Nephron (organoid): ENCODE data around the gene FAM204A.

Source experiments
- H3K27ac Mint-ChIP-seq, 3 experiments: 2 replicates each; pipeline ENCODE4 v1.8.0; 2020; ENCODE audit warnings: mixed read lengths in 3 of 3, mild to moderate bottlenecking in 2 of 3, moderate library complexity in 1 of 3
- H3K27me3 Mint-ChIP-seq: 2 replicates; pipeline ENCODE4 v1.8.0; 2021; ENCODE audit warnings: low read depth, mild to moderate bottlenecking, moderate library complexity, mixed read lengths
- H3K36me3 Mint-ChIP-seq: 2 replicates; pipeline ENCODE4 v1.8.0; 2020; ENCODE audit warnings: low read depth, mixed read lengths
- H3K4me1 Mint-ChIP-seq: 2 replicates; pipeline ENCODE4 v1.8.0; 2020; ENCODE audit warnings: mixed read lengths
- H3K4me3 Mint-ChIP-seq, 3 experiments: 2 replicates each; pipeline ENCODE4 v1.8.0; 2020; ENCODE audit warnings: mild to moderate bottlenecking in 3 of 3, mixed read lengths in 3 of 3, moderate library complexity in 2 of 3
- H3K9me3 Mint-ChIP-seq: 2 replicates; pipeline ENCODE4 v1.8.0; 2020; ENCODE audit warnings: mixed read lengths
- CTCF ChIP-seq, 3 experiments: fragments of 200-600 bp; sonication (generic); IDR thresholded peaks; one replicate each; pipeline ENCODE4 v1.5.0; 2021; ENCODE audit warnings: antibody characterized with exemption in 3 of 3; ENCODE audit not compliant: unreplicated experiment in 3 of 3

The FAM204A gene

GRCh38 chr10:118311505-118311904 lies 30.6 kb downstream of the FAM204A start:
- Mint-ChIP-seq H3K36me3 (peaks cover 47% of the 10 kb centered on the region), H3K4me1 (peaks cover 32% of the 10 kb centered on the region), H3K9me3 (no peaks in the 10 kb centered on the region), H3K4me3 (no peak overlapping the region), H3K27me3 (no peaks in the 10 kb centered on the region), H3K27ac (peak overlapping the region in 1 of 3 experiments; percentile 17)
- TF ChIP-seq CTCF (IDR thresholded peaks at IDR 0.05; ENCODE audit: unreplicated experiment in 3 of 3), result no peak

GRCh38 chr10:118310822-118311221 lies 31.3 kb downstream of the FAM204A start:
- TF ChIP-seq CTCF (IDR thresholded peaks at IDR 0.05; ENCODE audit: unreplicated experiment in 3 of 3), result no peak
- Mint-ChIP-seq H3K27me3 (no peaks in the 10 kb centered on the region), H3K27ac (no peak overlapping the region), H3K9me3 (no peaks in the 10 kb centered on the region), H3K4me3 (no peak overlapping the region), H3K36me3 (peaks cover 52% of the 10 kb centered on the region), H3K4me1 (peaks cover 36% of the 10 kb centered on the region)

GRCh38 chr10:118309911-118310310 lies 32.2 kb downstream of the FAM204A start:
- no peaks in the 10 kb centered on the region for H3K9me3 Mint-ChIP-seq
- H3K4me3 Mint-ChIP-seq, result no peak overlapping the region
- H3K27ac Mint-ChIP-seq, result no peak overlapping the region
- H3K36me3 Mint-ChIP-seq, result peaks cover 61% of the 10 kb centered on the region
- TF ChIP-seq CTCF (IDR thresholded peaks at IDR 0.05; ENCODE audit: unreplicated experiment in 3 of 3), result no peak
- H3K27me3 Mint-ChIP-seq, result no peaks in the 10 kb centered on the region
- peaks cover 36% of the 10 kb centered on the region for H3K4me1 Mint-ChIP-seq

- Mint-ChIP-seq H3K4me3 (no peak overlapping the region), H3K9me3 (no peaks in the 10 kb centered on the region), H3K27ac (peak overlapping the region; percentile 20 to 51 (median 34)), H3K27me3 (no peaks in the 10 kb centered on the region), H3K4me1 (peaks cover 36% of the 10 kb centered on the region), H3K36me3 (peaks cover 73% of the 10 kb centered on the region)
- TF ChIP-seq CTCF (IDR thresholded peaks at IDR 0.05; ENCODE audit: unreplicated experiment in 3 of 3), result no peak
Observed at GRCh38 chr10:118308664-118309063, 33.5 kb downstream of the FAM204A start.

GRCh38 chr10:118307859-118308258 lies 34.3 kb downstream of the FAM204A start:
- no peak overlapping the region for H3K4me3 Mint-ChIP-seq
- H3K9me3 Mint-ChIP-seq, result no peaks in the 10 kb centered on the region
- TF ChIP-seq CTCF (IDR thresholded peaks at IDR 0.05; ENCODE audit: unreplicated experiment in 3 of 3), result no peak
- peaks cover 36% of the 10 kb centered on the region for H3K4me1 Mint-ChIP-seq
- H3K36me3 Mint-ChIP-seq, result peaks cover 65% of the 10 kb centered on the region
- peak overlapping the region; percentile 24 to 51 (median 24) for H3K27ac Mint-ChIP-seq
- H3K27me3 Mint-ChIP-seq, result no peaks in the 10 kb centered on the region

GRCh38 chr10:118307220-118307619 lies 34.9 kb downstream of the FAM204A start:
- no peaks in the 10 kb centered on the region for H3K9me3 Mint-ChIP-seq
- no peaks in the 10 kb centered on the region for H3K27me3 Mint-ChIP-seq
- peak overlapping the region in 1 of 3 experiments; percentile 51 for H3K27ac Mint-ChIP-seq
- H3K4me3 Mint-ChIP-seq, result no peak overlapping the region
- peaks cover 36% of the 10 kb centered on the region for H3K4me1 Mint-ChIP-seq
- no peak for TF ChIP-seq CTCF (IDR thresholded peaks at IDR 0.05; ENCODE audit: unreplicated experiment in 3 of 3)
- H3K36me3 Mint-ChIP-seq, result peaks cover 59% of the 10 kb centered on the region
